Tibial artery (tissue), 4 donors: ENCODE data around the gene TMOD1.

Source experiments
- DNase-seq, 2 donors: peaks; one replicate each; pipeline ENCODE4 v3.0.0-alpha.2; 2019
- H3K27ac ChIP-seq, 2 donors: fragments of 200-600 bp; sonication (generic) in 1 of 2; 1 replicate in 1 of 2; 2 replicates in 1 of 2; pipeline ENCODE4 v1.5.1; 2018 to 2019; ENCODE audit warnings: mild to moderate bottlenecking in 1 of 2
- H3K27me3 ChIP-seq, 2 donors: fragments of 200-600 bp; sonication (generic) in 1 of 2; one replicate each; pipeline versions ENCODE4 v1.5.1 to v1.6.0; 2016 to 2019
- H3K36me3 ChIP-seq, 3 donors: fragments of 200-600 bp; sonication (generic) in 2 of 3; one replicate each; pipeline ENCODE4 v1.5.1; 2016 to 2019; ENCODE audit warnings: mild to moderate bottlenecking in 2 of 3
- H3K4me1 ChIP-seq, 4 donors: fragments of 200-600 bp; sonication (generic) in 2 of 4; 1 replicate in 3 of 4; 2 replicates in 1 of 4; pipeline ENCODE4 v1.5.1; 2016 to 2019
- H3K4me3 ChIP-seq, 2 donors: fragments of 200-600 bp; sonication (generic) in 1 of 2; 1 replicate in 1 of 2; 2 replicates in 1 of 2; pipeline ENCODE4 v1.5.1; 2018 to 2019; ENCODE audit warnings: mild to moderate bottlenecking in 2 of 2
- H3K9me3 ChIP-seq, 3 donors: fragments of 200-600 bp; sonication (generic) in 1 of 3; one replicate each; pipeline ENCODE4 v1.5.1; 2016 to 2019
- CTCF ChIP-seq, 2 experiments: fragments of 200-600 bp in 1 of 2; fragments of 450-650 bp in 1 of 2; IDR thresholded peaks; one replicate each; pipeline ENCODE4 v1.5.1; 2017 to 2019; ENCODE audit warnings: antibody characterized with exemption in 2 of 2, mild to moderate bottlenecking in 1 of 2, moderate library complexity in 1 of 2
- intact Hi-C: fragments of 100-400 bp; cut with DNase I; formaldehyde crosslinking; loops from one replicate; pipeline ENCODE4 v1.15.0; 2023; ENCODE audit warnings: low total_unique reads

TMOD1 gene

DNA sequence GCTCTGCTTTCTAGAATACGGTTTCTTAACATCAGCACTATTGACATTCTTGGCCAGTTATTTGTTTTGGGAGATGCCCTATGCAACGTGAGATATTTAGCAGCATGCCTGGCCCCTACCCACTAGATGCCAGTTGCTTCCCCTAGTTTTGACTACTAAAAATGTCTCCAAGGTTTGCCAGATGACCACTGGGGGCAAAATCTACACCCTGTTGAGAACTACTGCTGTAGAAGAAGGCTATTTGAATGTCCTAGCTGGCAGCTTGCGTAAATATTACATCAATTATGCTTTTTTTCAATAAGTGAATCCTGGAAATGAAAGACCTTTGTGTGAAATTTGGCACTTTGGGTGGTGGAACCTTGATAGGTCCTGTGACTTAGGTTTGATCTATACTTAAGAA is 137.2 kb downstream of the TMOD1 start:
- no peak overlapping the region for H3K4me3 ChIP-seq
- intact Hi-C loops, result no loop called here
- H3K36me3 ChIP-seq, result peaks cover 3 to 17% (median 12%) of the 10 kb centered on the region in 3 donors
- DNase-seq, result no peak
- TF ChIP-seq CTCF (IDR thresholded peaks at IDR 0.05), result peak in 1 of 2 experiments; percentile 5
- no peaks in the 10 kb centered on the region for H3K9me3 ChIP-seq
- H3K27ac ChIP-seq, result no peak overlapping the region
- peaks cover 0 to 45% (median 18%) of the 10 kb centered on the region in 4 donors for H3K4me1 ChIP-seq
- no peaks in the 10 kb centered on the region for H3K27me3 ChIP-seq

GRCh38 chr9:97640325-97640724 is 138.9 kb downstream of the TMOD1 start:
- Histone ChIP-seq H3K4me3 (no peak overlapping the region), H3K27me3 (no peaks in the 10 kb centered on the region), H3K36me3 (peaks cover 5 to 24% (median 19%) of the 10 kb centered on the region in 3 donors), H3K4me1 (peaks cover 0 to 32% (median 10%) of the 10 kb centered on the region in 4 donors), H3K27ac (no peak overlapping the region), H3K9me3 (no peaks in the 10 kb centered on the region)
- TF ChIP-seq CTCF (IDR thresholded peaks at IDR 0.05), result no peak
- DNase-seq, result no peak
- intact Hi-C loops, result no loop called here

GRCh38 chr9:97645720-97646119 is 144.3 kb downstream of the TMOD1 start:
- intact Hi-C loops, result no loop called here
- Histone ChIP-seq H3K27me3 (no peaks in the 10 kb centered on the region), H3K4me1 (no peaks in the 10 kb centered on the region), H3K9me3 (no peaks in the 10 kb centered on the region), H3K36me3 (peaks cover 36 to 47% (median 47%) of the 10 kb centered on the region in 3 donors), H3K27ac (no peak overlapping the region), H3K4me3 (no peak overlapping the region)
- DNase-seq, result no peak
- no peak for TF ChIP-seq CTCF (IDR thresholded peaks at IDR 0.05)

DNA sequence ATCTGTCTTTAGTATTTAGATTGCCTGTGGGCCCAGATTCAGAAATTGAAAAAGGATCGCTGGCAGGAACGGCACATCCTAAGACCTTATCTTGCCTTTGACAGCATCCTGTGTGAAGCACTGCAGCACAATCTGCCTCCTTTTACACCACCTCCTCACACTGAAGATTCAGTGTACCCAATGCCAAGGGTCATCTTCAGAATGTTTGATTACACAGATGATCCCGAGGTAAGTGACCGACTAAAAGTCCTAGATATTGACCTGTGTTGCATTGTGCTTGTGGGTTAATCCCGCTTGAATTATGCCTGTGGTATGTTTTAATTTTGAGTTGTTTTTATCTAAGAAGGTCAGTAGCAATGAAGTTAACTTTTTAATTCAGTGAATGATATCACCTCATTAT is 146.5 kb downstream of the TMOD1 start:
- Histone ChIP-seq H3K4me3 (no peak overlapping the region), H3K27me3 (no peaks in the 10 kb centered on the region), H3K9me3 (no peaks in the 10 kb centered on the region), H3K4me1 (no peaks in the 10 kb centered on the region), H3K27ac (no peak overlapping the region), H3K36me3 (peaks cover 46 to 64% (median 56%) of the 10 kb centered on the region in 3 donors)
- TF ChIP-seq CTCF (IDR thresholded peaks at IDR 0.05), result no peak
- intact Hi-C loops, result no loop called here
- DNase-seq, result no peak
